H1 (cell line): ENCODE data around the gene MTMR10. TPM values are rescaled to one million over a fixed set of nuclear protein-coding genes. Genes with fewer than 3 reads are reported as not detected.
A peak's percentile ranks its signal among the peaks of the same experiment; 100 is the strongest.

Experiments used
- CTCF ChIA-PET: fragments of 300-600 bp; sonication (Branson Sonifier 250); formaldehyde crosslinking; loops from one replicate; lab custom pipeline; 2021; ENCODE audit not compliant: partially characterized antibody; lab: Charles Lee
- POLR2A ChIA-PET: fragments of 300-600 bp; sonication (Branson Sonifier 250); formaldehyde crosslinking; loops from one replicate; lab custom pipeline; 2021; ENCODE audit warnings: inconsistent platforms; ENCODE audit not compliant: partially characterized antibody; lab: Charles Lee
- DNase-seq, 2 experiments: peaks; one replicate each; pipeline versions ENCODE4 v3.0.0 to v3.0.0-alpha.2; 2010 to 2022; ENCODE audit warnings: low spot score in 2 of 2, low read depth in 1 of 2, mixed read lengths in 1 of 2
- FAIRE-seq: peaks from 2 replicates; lab custom pipeline; 2011; peaks lifted over from hg19 to GRCh38; lab: Jason Lieb, UNC
- H2AFZ ChIP-seq: 2 replicates; pipeline ENCODE4 v1.8.1; 2012; ENCODE audit warnings: low read length, inconsistent platforms
- H2AK5ac ChIP-seq: 2 replicates; pipeline ENCODE4 v1.6.1; 2013; ENCODE audit warnings: low read depth, low read length
- H2BK120ac ChIP-seq: replicated peaks from 2 replicates; pipeline ENCODE3; 2013; ENCODE audit warnings: low read depth, low read length, inconsistent platforms
- H2BK12ac ChIP-seq: 2 replicates; pipeline ENCODE4 v1.6.1; 2013; ENCODE audit warnings: low read depth, low read length
- H2BK15ac ChIP-seq: 2 replicates; pipeline ENCODE4 v1.6.1; 2013; ENCODE audit warnings: low read length
- H2BK20ac ChIP-seq: 2 replicates; pipeline ENCODE4 v1.6.1; 2013; ENCODE audit warnings: low read length
- H2BK5ac ChIP-seq: 2 replicates; pipeline ENCODE4 v1.6.1; 2013; ENCODE audit warnings: low read depth, low read length
- H3K14ac ChIP-seq: 2 replicates; pipeline ENCODE4 v1.6.1; 2013; ENCODE audit warnings: inconsistent platforms; ENCODE audit not compliant: insufficient read length
- H3K18ac ChIP-seq: 2 replicates; pipeline ENCODE4 v1.6.1; 2013; ENCODE audit warnings: low read length; ENCODE audit errors: extremely low read depth
- H3K23ac ChIP-seq: 2 replicates; pipeline ENCODE4 v1.6.1; 2013; ENCODE audit warnings: inconsistent platforms; ENCODE audit not compliant: insufficient read length
- H3K23me2 ChIP-seq: 2 replicates; pipeline ENCODE4 v1.6.1; 2013; ENCODE audit warnings: low read depth, low read length
- H3K27ac ChIP-seq: 2 replicates; pipeline ENCODE4 v1.6.1; 2011; ENCODE audit warnings: low read depth, low read length, inconsistent platforms
- H3K27me3 ChIP-seq, 4 experiments: replicated peaks in 1 of 4; 1 replicate in 1 of 4; 2 replicates in 3 of 4; pipeline versions ENCODE4 v1.6.1 to v1.8.1; 2011 to 2013; ENCODE audit warnings: low read length in 3 of 4, mild to moderate bottlenecking in 3 of 4, inconsistent platforms in 2 of 4, mixed read lengths in 2 of 4, moderate library complexity in 1 of 4; ENCODE audit not compliant: control insufficient read depth in 3 of 4, insufficient read depth in 3 of 4; ENCODE audit errors: extremely low read depth in 1 of 4
- H3K36me3 ChIP-seq, 4 experiments: 2 replicates each; pipeline versions ENCODE4 v1.6.1 to v1.8.1; 2011 to 2013; ENCODE audit warnings: mild to moderate bottlenecking in 4 of 4, low read length in 3 of 4, moderate library complexity in 2 of 4, control low read depth in 1 of 4, inconsistent platforms in 1 of 4; ENCODE audit not compliant: insufficient read depth in 4 of 4, control insufficient read depth in 2 of 4
- H3K4ac ChIP-seq: replicated peaks from 2 replicates; pipeline ENCODE3; 2013; ENCODE audit warnings: low read length, low read depth, mixed read lengths, inconsistent platforms; ENCODE audit not compliant: insufficient read length
- H3K4me1 ChIP-seq, 4 experiments: replicated peaks in 1 of 4; 1 replicate in 1 of 4; 2 replicates in 3 of 4; pipeline versions ENCODE4 v1.6.1 to v1.8.1; 2011 to 2013; ENCODE audit warnings: low read length in 3 of 4, inconsistent platforms in 2 of 4, mixed read lengths in 1 of 4; ENCODE audit not compliant: insufficient read depth in 4 of 4, control insufficient read depth in 3 of 4
- H3K4me2 ChIP-seq, 2 experiments: 2 replicates each; pipeline versions ENCODE4 v1.6.1 to v1.8.1; 2011 to 2013; ENCODE audit warnings: low read depth in 2 of 2, low read length in 2 of 2, control low read depth in 1 of 2, inconsistent platforms in 1 of 2, mild to moderate bottlenecking in 1 of 2; ENCODE audit not compliant: insufficient read depth in 1 of 2
- H3K4me3 ChIP-seq, 4 experiments: fragments of 200-600, 300-600 bp in 1 of 4; sonication (generic), shearing (Covaris generic), sonication (Bioruptor Twin) in 1 of 4; 2 replicates each; pipeline versions ENCODE4 v1.5.1 to v1.8.1; 2011 to 2016; ENCODE audit warnings: low read length in 4 of 4, low read depth in 3 of 4, control low read depth in 2 of 4, inconsistent platforms in 2 of 4, mild to moderate bottlenecking in 2 of 4, mixed read lengths in 1 of 4, moderate library complexity in 1 of 4; ENCODE audit not compliant: insufficient read depth in 2 of 4; ENCODE audit errors: extremely low read depth in 1 of 4
- H3K56ac ChIP-seq: replicated peaks from 2 replicates; pipeline ENCODE3; 2013; ENCODE audit warnings: low read depth, mild to moderate bottlenecking, mixed read lengths, low read length, inconsistent platforms; ENCODE audit not compliant: insufficient read length
- H3K79me1 ChIP-seq: 2 replicates; pipeline ENCODE4 v1.6.1; 2013; ENCODE audit warnings: low read depth, low read length, control low read depth
- H3K79me2 ChIP-seq, 2 experiments: 2 replicates each; pipeline versions ENCODE4 v1.6.1 to v1.8.1; 2012 to 2013; ENCODE audit warnings: low read length in 2 of 2, mild to moderate bottlenecking in 2 of 2, inconsistent platforms in 1 of 2; ENCODE audit not compliant: insufficient read depth in 2 of 2, control insufficient read depth in 1 of 2
- H3K9ac ChIP-seq, 4 experiments: replicated peaks in 1 of 4; 1 replicate in 1 of 4; 2 replicates in 3 of 4; pipeline versions ENCODE4 v1.6.1 to v1.8.1; 2011 to 2013; ENCODE audit warnings: low read depth in 3 of 4, low read length in 3 of 4, control low read depth in 2 of 4, mild to moderate bottlenecking in 2 of 4, moderate library complexity in 2 of 4, inconsistent platforms in 1 of 4; ENCODE audit errors: extremely low read depth in 1 of 4
- H3K9me3 ChIP-seq, 2 experiments: 2 replicates each; pipeline versions ENCODE4 v1.6.1 to v1.8.1; 2012 to 2013; ENCODE audit warnings: mild to moderate bottlenecking in 2 of 2, moderate library complexity in 2 of 2, control low read depth in 1 of 2, inconsistent platforms in 1 of 2, low read depth in 1 of 2, low read length in 1 of 2, mixed read lengths in 1 of 2; ENCODE audit not compliant: insufficient read depth in 2 of 2
- H4K20me1 ChIP-seq, 2 experiments: replicated peaks in 1 of 2; 2 replicates each; pipeline versions ENCODE3 to v1.8.1; 2011 to 2013; ENCODE audit warnings: inconsistent platforms in 2 of 2, low read length in 2 of 2, mild to moderate bottlenecking in 1 of 2; ENCODE audit not compliant: insufficient read depth in 2 of 2, control insufficient read depth in 1 of 2
- H4K5ac ChIP-seq: 2 replicates; pipeline ENCODE4 v1.6.1; 2013; ENCODE audit warnings: low read length, low read depth, mixed read lengths, inconsistent platforms; ENCODE audit not compliant: insufficient read length
- H4K8ac ChIP-seq: 2 replicates; pipeline ENCODE4 v1.8.0; 2013; ENCODE audit warnings: mild to moderate bottlenecking, moderate library complexity, low read length, inconsistent platforms; ENCODE audit not compliant: insufficient read depth; ENCODE audit errors: extremely low read depth
- H4K91ac ChIP-seq: replicated peaks from 2 replicates; pipeline ENCODE3; 2013; ENCODE audit warnings: low read length, mixed read lengths, inconsistent platforms; ENCODE audit not compliant: insufficient read length
- SAP30 ChIP-seq: fragments of 300-600 bp; sonication (generic); IDR thresholded peaks from 2 replicates; pipeline ENCODE4 v1.7.1; 2012; ENCODE audit warnings: low read length, moderate library complexity, mild to moderate bottlenecking, inconsistent platforms; ENCODE audit not compliant: insufficient read depth, insufficient replicate concordance
- SIX5 ChIP-seq: IDR thresholded peaks from 2 replicates; pipeline ENCODE4 v1.6.1; 2011; ENCODE audit warnings: mild to moderate bottlenecking, low read depth, low read length
- WGBS, 2 experiments: shearing (Covaris generic) in 1 of 2; methylation state at CpG; one replicate each; pipeline versions ENCODE4 v1.1.6 to v1.1.7; 2013 to 2015; ENCODE audit warnings: low lambda C conversion rate in 2 of 2, mixed read lengths in 2 of 2, inconsistent platforms in 1 of 2, low coverage in 1 of 2, missing lambda C conversion rate in 1 of 2; ENCODE audit not compliant: insufficient replicate concordance in 2 of 2, insufficient coverage in 1 of 2, insufficient read length in 1 of 2; ENCODE audit errors: extremely low coverage in 1 of 2, missing lambda C conversion rate in 1 of 2; 5-methylcytosine and 5-hydroxymethylcytosine counted together
- polyA plus RNA-seq, 7 experiments: library from polyadenylated mRNA; depleted of rRNA in 3 of 7; stranded (reverse) in 5 of 7; unstranded in 2 of 7; fragments of >200 nt in 5 of 7; fragments of 200-250 nt in 2 of 7; gene quantifications; 1 replicate in 5 of 7; 2 replicates in 1 of 7; 4 replicates in 1 of 7; pipeline versions ENCODE4 v1.2.1 to v1.2.3, GENCODE V29; 2011 to 2013; ENCODE audit warnings: missing spikeins in 2 of 7, mixed read lengths in 2 of 7
- total RNA-seq: library from RNA; stranded (reverse); fragmentation: NEBNext Ultra II Directional; extraction: Animal tissue kit (Norgen Biotek cat#: 25700); gene quantifications from 2 replicates; pipeline ENCODE4 v1.2.1, GENCODE V29; 2021

MTMR10 gene
- total and polyA plus RNA-seq, 2 of the 8 experiments (the other 6 are each of a cell fraction or from before 2014, with no cell fraction given), result 3.8 to 13.1 TPM

GRCh38 chr15:30924353-30924752, 67.1 kb downstream of the MTMR10 start:
- Histone ChIP-seq H2BK20ac (no peak overlapping the region), H3K9ac (no peak overlapping the region; a peak in 1 of 7 replicates), H3K9me3 (no peaks in the 10 kb centered on the region; a peak in 1 of 4 replicates), H2AFZ (no peak overlapping the region), H3K79me2 (no peaks in the 10 kb centered on the region), H2BK120ac (no peak overlapping the region), H3K23ac (no peak overlapping the region), H4K20me1 (no peaks in the 10 kb centered on the region), H4K8ac (no peak overlapping the region), H3K23me2 (no peaks in the 10 kb centered on the region), H3K4me3 (no peak overlapping the region), H4K5ac (peak overlapping the region; percentile 53), H2BK5ac (no peak overlapping the region), H2BK12ac (no peak overlapping the region), H3K4me2 (no peak overlapping the region), H3K27me3 (no peaks in the 10 kb centered on the region), H3K56ac (no peak overlapping the region), H4K91ac (no peak overlapping the region), H3K79me1 (no peaks in the 10 kb centered on the region), H2BK15ac (no peak overlapping the region), H3K27ac (0 out of 2 replicates have a peak overlapping the region, but pooled peaks have one; percentile 27), H3K4me1 (peaks cover 18 to 28% (median 24%) of the 10 kb centered on the region in 4 experiments), H3K4ac (no peak overlapping the region), H2AK5ac (no peak overlapping the region), H3K36me3 (peaks cover 9 to 66% (median 46%) of the 10 kb centered on the region in 4 experiments), H3K18ac (no peak overlapping the region), H3K14ac (no peak overlapping the region)
- 91% methylated on average over 5 of the region's 5 CpGs; no CpG with 5 or more reads in 1 of the 2 experiments for WGBS, 2 experiments
- ChIA-PET POLR2A (interaction anchor here (0.6 to 1.7 kb wide), 2 partner anchors 205 to 228 kb away, joined by 3 read pairs; no protein-coding TSS in a partner anchor), CTCF (no interaction called here)
- DNase-seq, result no peak
- peak; percentile 13 for FAIRE-seq
- TF ChIP-seq SIX5, result no peak
- no peak for TF ChIP-seq SAP30
